BJ (cell line): ENCODE data around the gene IL19. TPM values are rescaled to one million over a fixed set of nuclear protein-coding genes. Genes with fewer than 3 reads are reported as not detected.
"Not testable (repeated sequence)": the region's sequence is repeated elsewhere in the genome, so short reads cannot be mapped to it uniquely, and the experiment has no call there.

ENCODE experiments used
- CTCF ChIA-PET: fragments of 350-600 bp; formaldehyde crosslinking; extraction: SDS; loops from one replicate; lab custom pipeline; 2021; ENCODE audit warnings: antibody characterized with exemption, inconsistent platforms; lab: Yijun Ruan, JAX
- POLR2A ChIA-PET: fragments of 300-600 bp; sonication (Branson Sonifier 250); formaldehyde crosslinking; extraction: SDS; loops from one replicate; lab custom pipeline; 2021; ENCODE audit warnings: antibody characterized with exemption; lab: Charles Lee
- DNase-seq: peaks from one replicate; pipeline ENCODE4 v3.0.0-alpha.2; 2011; ENCODE audit warnings: low read depth
- H3K27me3 ChIP-seq: 2 replicates; pipeline ENCODE4 v1.6.0; 2011; ENCODE audit warnings: low read length; ENCODE audit not compliant: control insufficient read depth, insufficient read depth
- H3K36me3 ChIP-seq: 2 replicates; pipeline ENCODE4 v1.5.1; 2011; ENCODE audit warnings: low read length; ENCODE audit not compliant: control insufficient read depth, insufficient read depth
- H3K4me3 ChIP-seq: 2 replicates; pipeline ENCODE4 v1.5.1; 2011; ENCODE audit warnings: low read depth, mild to moderate bottlenecking, control low read depth, low read length
- CTCF ChIP-seq: IDR thresholded peaks from 2 replicates; pipeline ENCODE4 v1.5.1; 2011; ENCODE audit warnings: low read depth, mild to moderate bottlenecking, control low read depth, inconsistent platforms, low read length, moderate library complexity; ENCODE audit not compliant: insufficient read depth
- polyA plus RNA-seq: library from polyadenylated mRNA; depleted of rRNA; stranded (reverse); fragments of >200 nt; gene quantifications from 2 replicates; pipeline ENCODE4 v1.2.3, GENCODE V29; 2011

The IL19 gene
- polyA plus RNA-seq, 1 experiment = not detected

GRCh38 chr1:206772243-206772937 is 1.8 kb downstream of the IL19 start, which contains the start of gene IL10:
TSS of gene IL10 (minus strand) at chr1:206772494. CDS start at chr1:206772435, 59 bp downstream.
- H3K27me3 ChIP-seq = peaks cover 17% of the 10 kb centered on the region
- DNase-seq = no peak
- CTCF ChIA-PET = interaction anchor here (2.2 kb wide), 1 partner anchor 14 kb away, joined by 7 read pairs; no protein-coding TSS in a partner anchor
- POLR2A ChIA-PET = no interaction called here
- no peak for TF ChIP-seq CTCF
- H3K4me3 ChIP-seq = no peak within 1 kb of the TSS
- no peaks in the 10 kb centered on the region for H3K36me3 ChIP-seq

- no peaks in the 10 kb centered on the region for H3K36me3 ChIP-seq
- no peak for DNase-seq
- ChIA-PET CTCF (interaction anchor here (1.0 to 1.2 kb wide), 3 partner anchors 24 to 47 kb away, joined by 3 read pairs; no protein-coding TSS in a partner anchor), POLR2A (no interaction called here)
- H3K27me3 ChIP-seq = peaks cover 17% of the 10 kb centered on the region
- TF ChIP-seq CTCF = no peak
- no peak overlapping the region for H3K4me3 ChIP-seq
Measured at GRCh38 chr1:206774093-206774492, 3.5 kb downstream of the IL19 start.

DNA sequence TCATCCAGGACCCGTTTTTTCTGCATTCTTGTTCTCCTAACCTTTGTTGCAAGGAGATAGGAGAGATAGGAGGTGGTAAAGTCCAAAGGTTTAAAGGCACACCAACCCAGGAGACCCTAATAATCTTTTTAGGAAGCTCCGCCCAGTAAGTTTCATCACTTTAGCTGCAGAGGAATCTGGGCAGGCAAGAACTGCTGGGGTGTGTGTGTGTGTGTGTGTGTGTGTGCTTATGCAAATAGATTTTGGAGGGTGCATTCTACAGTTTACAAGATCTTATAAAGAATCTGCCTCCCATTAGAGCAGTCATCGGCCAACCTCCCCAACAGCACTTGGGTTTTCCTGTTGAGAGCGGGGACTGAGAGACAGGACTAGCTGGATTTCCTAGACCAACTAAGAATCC is 5.7 kb downstream of the IL19 start:
- Histone ChIP-seq H3K4me3 (no peak overlapping the region), H3K36me3 (no peaks in the 10 kb centered on the region), H3K27me3 (peaks cover 14% of the 10 kb centered on the region)
- no peak for TF ChIP-seq CTCF
- DNase-seq = no peak
- ChIA-PET POLR2A (no interaction called here), CTCF (interaction anchor here (1.2 to 1.8 kb wide), 2 partner anchors 9 to 15 kb away, joined by 3 to 8 read pairs; no protein-coding TSS in a partner anchor)

DNA sequence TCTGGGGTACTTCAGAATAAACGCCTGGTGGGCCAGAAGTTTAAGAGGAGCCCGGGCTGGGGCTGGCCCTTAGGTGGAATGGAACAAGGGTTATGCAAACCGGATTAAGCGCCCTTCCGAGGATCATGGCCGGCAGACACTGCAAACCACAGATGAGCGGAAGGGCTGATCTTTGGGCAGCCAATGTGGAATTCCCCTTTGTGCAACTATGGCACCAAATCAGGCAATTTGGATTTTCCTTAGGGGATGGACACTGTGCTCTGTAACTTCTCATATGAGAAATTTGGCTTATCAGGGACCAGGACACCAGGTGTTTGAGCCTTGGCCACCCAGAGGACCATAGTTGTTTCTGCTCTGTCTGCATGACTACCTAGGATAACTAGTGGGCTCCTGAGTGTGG is 7.5 kb downstream of the IL19 start:
- ChIA-PET POLR2A (no interaction called here), CTCF (interaction anchor here (1.5 to 1.6 kb wide), 2 partner anchors 8 to 31 kb away, joined by 5 to 6 read pairs; no protein-coding TSS in a partner anchor)
- no peak for TF ChIP-seq CTCF
- DNase-seq = no peak
- no peak overlapping the region for H3K4me3 ChIP-seq
- peaks cover 11% of the 10 kb centered on the region for H3K27me3 ChIP-seq
- H3K36me3 ChIP-seq = no peaks in the 10 kb centered on the region

DNA sequence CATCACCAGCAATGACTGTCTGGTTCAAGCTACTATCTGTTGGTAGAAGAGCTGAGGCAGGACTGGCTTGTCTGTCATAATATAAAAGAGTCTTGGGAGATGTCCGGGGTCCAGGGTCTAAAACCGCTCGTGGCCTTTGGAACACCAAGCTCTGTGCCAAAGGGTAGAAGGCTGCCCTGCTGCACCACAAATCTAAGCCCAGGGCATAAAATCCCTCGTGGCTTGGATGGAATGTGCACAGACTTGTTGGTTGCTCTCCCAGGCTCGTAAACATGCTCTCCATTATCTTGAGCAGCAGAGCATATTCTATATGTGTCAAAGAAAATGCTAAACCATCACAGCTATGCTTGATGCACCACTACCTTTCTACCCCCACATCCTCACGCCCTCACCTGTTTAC is 8.3 kb downstream of the IL19 start:
- H3K27me3 ChIP-seq, POLR2A ChIA-PET, H3K36me3 ChIP-seq, DNase-seq, H3K4me3 ChIP-seq: not testable (repeated sequence)
- CTCF ChIA-PET = interaction anchor here (0.7 to 1.3 kb wide), 2 partner anchors 9 to 17 kb away, joined by 3 read pairs; no protein-coding TSS in a partner anchor
